Eye (tissue), 1 donor: ENCODE measurements around the gene CHMP4A.

Experiments used
- DNase-seq: peaks from one replicate; pipeline ENCODE4 v3.0.0-alpha.2; 2015

CHMP4A gene, protein sequence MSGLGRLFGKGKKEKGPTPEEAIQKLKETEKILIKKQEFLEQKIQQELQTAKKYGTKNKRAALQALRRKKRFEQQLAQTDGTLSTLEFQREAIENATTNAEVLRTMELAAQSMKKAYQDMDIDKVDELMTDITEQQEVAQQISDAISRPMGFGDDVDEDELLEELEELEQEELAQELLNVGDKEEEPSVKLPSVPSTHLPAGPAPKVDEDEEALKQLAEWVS

DNA sequence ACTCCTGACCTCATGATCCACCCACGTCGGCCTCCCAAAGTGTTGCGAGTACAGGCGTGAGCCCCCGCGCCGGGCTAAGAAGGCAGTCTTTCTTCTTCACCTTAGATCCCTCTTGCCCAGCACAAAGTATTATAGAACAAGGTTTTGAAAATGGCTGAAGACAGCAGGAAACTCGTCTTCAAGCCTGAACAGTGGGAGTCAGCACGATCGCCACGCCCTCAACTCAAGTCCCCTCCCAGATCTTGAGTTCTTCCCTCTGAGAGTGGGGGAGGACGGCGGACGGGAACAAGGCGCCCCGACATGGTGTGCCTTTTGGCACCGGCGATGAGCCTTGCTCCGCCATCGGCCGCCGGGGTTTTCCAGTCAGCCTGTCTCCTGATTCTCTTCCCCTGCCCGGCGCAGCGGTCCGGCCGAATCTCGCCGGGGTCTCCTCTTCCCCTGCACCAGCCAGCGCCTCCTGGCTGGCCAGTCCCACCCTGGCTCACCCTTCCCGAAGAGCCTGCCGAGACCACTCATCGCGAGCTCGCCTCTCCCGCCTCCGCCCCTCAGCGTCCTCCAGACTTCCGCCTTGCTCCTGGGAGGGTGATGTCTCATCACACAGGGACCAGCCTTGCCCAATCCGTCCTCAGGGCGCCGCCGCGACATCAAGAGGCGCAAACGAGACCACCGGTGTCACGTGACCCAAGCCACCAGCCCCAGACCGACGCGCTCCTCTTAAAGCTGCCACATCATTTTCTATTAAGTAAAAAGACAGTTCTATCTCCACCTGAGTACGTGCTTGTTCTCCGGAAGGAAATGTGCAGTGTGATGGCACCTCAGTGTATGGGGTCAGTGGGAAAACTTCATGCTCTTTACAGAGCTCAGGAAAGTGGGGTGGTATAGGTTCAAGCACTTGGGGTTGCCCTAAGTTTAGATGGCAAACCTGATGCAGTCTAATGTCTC lies at the start of gene CHMP4A:
Gene CHMP4A, minus strand, starts transcription at position 565 of the 942 bp plus-strand sequence. Its CDS starts 49 bp downstream, at position 516.
- DNase-seq = peak; percentile 99

DNA sequence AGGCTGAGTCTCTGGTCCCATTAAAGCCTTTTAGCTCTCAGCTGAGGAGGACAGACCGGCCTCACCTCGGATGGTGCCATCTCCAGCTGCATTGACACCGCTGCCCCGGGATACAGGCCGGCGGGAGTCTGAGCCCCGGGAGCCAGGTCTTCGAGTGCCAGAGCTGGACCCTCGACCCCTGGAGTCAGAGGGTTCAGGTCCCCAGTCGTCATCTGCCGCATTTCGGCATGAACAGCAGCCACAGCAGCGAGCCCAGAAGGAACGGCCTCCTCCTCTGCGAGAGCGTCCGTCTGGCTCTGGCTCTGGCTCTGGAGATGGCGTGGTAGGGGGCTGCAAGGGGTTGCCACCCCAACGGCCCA lies 48.7 kb upstream of the CHMP4A start:
- DNase-seq = no peak

DNA sequence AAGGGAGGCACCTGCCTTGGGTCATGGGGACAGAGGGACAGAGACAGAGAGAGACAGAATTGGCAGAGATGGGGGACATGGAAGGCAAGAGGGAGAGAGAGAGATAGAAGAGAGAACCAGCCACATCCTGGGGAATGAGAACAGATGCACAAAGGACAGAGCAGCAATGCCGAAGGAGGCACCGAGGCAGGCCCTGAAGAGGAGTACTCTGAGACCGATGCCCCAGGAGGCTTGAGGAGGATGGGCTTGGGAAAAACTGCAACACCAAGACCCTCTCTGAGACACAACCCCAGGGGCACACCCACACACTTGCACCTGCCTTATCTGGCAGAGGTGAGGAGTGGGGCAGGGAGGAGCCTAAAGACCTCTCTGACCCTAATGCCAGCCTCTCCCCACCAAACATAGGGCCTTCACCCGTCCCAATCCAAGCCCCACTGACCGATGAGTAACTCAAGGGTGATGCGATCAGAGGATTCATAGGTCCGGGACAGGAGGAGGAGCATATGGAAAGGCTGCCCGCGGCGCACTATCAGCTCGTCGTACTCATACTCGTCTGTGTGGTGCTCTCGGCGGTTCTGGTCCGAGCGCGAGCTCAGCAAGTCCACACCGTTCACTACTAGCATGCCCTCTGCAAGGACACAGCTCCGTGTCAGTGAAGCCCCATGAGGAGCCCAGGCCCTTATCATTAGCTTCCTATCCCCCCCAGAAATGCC lies 48.1 kb upstream of the CHMP4A start:
- no peak for DNase-seq

DNA sequence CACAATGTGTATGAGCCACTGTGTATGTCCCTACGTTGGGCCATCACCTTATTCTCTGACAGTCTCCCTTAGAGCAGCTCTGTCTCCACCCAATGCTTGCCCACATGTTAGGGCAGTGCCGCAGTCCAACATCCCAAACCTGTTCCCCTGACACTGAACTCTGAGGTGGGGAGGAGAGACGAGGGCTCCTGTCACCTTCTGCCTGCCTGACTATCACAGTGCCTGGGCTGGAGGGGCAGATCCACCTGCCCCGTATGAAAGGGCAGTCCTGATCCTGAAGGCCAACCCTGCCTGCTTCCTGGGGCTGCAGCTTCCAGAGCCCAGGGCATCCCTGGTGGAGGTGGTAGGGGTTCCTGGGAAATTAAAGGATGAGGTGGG lies 47.5 kb upstream of the CHMP4A start:
- no peak for DNase-seq

DNA sequence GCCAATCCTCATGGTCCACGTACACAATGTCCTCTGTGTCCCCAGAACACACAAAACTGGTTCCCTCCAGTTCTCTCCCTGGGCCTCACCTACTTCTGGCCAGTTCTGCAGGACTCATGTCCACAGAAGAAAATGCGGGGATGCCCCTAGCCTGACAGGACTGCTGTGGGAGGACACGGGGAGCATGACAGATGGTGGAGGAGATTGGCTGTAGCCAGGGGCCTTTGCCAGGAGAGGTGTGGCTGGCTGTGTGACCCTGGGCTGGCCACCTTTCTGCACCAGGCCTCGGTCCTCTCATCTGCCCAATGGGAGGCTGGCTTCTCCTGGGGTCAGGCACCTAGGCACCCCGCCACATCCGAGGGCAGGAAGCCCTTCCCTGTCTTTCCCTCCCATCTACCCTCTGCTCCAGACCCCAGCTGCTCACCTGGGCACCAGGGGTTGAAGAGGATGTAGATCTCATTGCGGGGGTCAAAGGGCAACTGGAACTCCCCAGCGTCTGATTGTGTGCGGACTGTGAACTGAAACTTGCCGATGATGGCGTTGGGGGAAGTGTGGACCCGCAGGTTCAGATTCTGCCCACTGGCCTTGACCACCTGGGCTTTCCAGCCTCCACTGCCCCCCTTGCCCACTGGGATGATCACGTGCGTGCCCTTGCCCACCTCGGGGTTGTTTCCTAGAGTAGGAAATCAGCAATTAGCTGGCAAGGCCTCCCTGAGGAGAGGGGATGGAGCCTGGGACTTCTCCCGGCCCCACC lies 46.9 kb upstream of the CHMP4A start:
- no peak for DNase-seq

DNA sequence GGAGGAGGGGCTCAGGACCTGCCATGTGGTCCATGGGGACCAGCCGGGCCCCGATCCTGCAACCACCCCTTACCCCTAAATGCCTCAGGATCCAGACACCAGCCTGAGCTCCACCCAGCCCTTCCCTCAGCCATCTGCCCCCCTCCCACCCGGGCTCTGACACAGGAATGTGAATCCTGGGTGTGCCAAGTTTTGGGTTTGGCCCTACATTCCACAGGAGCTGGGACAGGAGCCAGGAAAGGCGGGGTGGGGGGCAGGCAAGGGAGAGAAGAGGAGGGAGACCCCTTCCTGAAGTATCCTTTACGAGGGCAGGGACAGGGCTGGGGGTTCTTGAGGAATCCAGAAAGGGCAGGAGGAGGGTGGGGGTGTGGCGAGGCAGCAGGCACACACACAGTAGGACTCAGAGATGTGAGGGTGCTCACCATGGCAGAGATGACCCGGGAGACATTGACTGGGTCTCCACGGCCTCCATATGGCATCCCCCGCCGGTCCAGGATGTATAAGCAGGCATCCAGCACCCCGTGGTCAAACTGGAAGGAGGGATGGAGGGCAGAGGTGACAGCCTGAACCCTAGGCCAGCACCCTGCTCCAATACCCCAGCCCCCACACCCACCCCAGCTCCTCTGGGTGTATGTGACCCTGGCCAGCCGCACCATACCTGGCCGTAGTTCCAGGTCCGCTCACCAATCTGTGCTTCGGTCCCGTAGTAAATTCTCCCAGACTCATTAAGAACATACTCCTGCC lies 46.2 kb upstream of the CHMP4A start:
- peak; percentile 72 for DNase-seq

DNA sequence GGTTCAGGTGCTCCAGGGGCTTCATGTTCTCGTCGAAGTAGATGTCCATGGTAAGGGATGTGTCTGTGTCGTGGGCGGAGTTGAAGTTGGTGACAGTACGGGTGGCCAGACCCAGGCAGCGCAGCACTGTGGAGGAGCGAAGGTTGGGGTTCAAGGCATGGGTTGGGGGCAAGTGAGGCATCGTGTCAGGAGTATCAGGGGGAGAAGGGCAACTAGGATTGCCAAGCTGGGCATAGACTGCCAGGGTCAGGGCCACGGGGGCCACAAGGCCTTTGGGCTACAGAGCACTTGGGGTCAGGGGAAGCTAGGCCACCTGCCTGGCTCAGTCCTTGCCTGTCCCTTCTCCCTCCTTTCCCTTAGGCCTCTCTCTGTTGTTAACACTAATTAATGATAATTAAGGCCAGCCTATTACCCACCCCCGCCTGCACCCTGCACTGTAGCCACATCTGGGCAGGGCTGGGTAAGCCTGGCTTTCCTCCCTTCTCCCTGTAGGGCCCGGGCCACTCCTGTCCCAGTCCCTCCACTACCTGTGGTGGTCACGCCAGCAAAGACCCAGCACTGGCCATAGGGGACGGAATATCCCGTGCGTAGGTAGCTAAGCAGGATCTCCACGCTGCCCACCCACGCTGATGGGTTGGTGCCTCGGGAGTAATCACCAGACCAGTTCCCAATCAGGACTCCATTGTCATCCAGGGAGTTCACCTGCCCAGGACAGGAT lies 45.4 kb upstream of the CHMP4A start:
- no peak for DNase-seq

DNA sequence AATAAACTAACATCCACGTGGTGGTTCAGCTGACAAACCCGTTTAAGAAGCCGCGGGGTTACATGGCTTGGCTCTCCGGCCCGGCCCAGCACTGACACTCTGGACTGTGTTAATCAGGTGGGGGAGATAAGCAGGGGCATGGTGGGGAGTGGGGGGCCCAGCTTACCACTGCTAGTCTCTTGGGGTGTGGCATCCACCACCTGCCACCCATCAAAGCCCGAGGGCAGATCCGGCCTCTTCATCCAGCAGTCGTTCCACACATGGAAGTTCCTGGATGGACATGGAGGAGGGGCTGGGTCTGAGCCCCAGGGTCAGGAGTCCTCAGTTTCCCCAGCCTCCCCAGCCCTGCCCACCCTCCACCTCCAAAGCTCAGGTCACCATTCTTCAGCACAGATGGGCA lies 44.8 kb upstream of the CHMP4A start:
- no peak for DNase-seq

DNA sequence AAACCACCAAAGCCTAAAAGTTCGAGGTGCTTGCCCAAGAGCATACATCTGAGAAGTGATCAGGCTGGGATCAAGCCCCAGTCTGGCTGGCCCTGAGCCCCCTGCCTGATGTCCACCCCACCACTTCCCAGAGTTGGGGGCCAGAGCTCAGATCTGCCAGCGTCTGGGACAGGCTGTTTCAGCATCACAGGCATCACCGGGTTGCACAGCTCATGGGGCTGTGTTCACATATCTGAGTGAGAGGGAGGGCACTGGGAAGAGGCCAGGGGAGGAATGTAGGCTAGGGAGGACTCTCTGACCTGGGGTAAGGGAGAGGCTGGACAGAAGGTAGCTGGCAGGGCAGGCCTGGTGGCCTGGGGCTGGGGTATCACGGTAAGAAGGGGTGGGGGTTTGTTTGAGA lies 43.7 kb upstream of the CHMP4A start:
- DNase-seq = no peak

DNA sequence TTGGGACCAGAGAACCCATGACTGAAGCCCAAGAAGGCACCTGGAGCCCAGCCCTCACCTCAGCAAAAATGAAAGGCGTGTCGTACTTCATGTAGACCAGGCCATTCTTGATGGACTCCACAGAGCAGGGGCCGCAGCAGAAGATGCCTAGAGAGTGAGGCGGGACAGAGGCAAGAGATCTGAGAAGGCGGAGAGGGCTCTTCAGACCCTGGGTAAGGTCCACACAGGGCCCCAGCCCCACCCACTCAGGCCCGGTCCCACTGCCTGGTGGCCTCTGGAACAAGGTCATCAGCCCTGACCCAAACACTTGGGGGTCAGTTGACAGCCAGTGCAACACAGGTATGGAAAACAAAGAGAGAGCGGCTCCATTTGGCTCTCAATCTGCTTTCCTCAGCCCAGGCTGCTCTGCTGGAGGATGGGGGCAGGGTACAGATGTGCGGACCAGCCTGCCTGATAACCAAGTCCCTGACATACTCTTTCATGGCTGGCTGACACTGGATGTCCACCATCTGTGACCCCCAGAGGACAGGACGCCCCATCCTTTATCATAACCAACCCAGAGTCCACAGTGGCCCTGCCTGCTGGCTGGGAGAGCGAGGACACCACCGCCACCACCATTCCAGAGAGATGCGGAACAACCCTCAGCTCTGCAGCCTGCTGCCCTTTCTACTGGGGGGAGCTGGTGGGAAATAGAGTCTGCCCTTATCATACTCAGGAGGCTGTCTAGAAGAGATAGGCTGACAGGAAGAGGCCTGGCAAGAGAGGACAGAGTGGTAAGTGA lies 42.8 kb upstream of the CHMP4A start:
- no peak for DNase-seq

DNA sequence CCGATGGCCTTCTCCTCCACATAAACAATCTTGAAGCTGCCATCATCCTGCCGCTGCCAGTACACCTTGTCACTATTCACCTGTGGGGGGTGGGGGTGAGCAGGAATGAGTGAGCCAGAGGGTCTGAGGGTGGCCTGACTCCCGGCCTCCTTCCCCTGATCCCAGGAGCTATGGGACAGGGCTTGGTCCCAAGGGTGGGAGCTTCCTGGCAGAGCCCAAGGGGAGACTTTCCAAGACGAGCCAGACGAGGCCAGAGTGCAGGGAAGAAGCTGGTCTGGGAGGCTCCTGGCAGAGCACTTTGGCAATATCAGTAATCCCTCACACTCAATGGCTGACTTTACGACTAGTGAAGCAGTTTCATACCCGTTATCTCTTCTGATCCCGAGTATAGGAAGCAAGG lies 42.1 kb upstream of the CHMP4A start:
- DNase-seq = no peak

DNA sequence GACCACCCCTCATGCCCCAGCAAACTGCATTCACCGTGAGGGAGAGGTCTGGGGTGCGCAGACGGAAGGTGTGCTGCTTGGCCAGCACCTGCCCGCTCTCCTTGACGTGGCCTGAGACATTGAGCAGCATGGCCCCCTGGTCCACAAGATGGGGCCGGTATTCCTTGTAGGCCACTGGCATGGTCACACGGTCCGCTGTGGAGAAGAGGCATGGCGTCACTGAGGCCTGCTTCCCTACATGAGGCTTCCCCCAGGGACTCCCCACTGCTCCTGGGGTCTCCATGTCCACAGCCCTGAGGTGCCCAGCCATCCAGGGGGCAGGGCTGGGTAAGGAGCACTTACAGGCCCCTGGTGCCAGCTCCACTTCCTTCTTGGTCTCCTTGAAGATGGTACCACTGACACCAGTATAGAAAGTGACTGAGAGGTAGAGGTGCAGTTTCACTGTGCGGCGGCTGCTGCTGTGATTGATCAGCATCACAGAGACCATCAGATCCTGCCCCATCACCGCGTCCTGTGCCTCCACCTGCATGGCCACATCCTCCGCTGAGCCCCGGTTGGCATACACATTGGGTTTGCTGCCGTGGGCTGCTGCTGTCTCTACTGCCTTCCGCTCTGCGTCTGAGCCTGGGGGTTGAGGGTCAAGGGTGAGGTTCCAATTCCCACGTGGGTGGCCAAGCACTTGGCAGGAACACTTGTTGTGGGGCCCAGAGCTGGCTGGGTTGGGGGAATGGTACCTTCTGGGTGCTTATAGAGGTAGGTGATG lies 41.5 kb upstream of the CHMP4A start:
- DNase-seq = no peak

DNA sequence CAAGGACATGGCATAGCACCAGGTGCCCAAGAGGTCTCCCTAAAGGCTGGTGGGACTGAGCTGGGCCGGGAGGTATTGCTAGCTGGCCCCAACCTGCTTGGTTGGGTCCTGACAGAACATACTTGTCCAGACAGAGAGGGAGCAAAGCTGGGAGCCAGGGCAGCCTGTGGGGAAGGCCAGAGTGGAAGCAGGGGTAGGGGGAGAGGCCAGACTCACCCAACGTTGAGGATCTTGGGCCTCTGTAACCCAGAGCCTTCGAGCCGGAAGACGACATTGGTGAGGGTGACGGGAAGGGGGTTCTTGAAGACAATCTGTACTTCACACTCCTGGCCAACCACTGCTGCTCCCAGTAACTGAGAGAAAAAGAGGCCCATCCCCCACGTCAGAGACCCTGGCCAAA lies 40.6 kb upstream of the CHMP4A start:
- no peak for DNase-seq

DNA sequence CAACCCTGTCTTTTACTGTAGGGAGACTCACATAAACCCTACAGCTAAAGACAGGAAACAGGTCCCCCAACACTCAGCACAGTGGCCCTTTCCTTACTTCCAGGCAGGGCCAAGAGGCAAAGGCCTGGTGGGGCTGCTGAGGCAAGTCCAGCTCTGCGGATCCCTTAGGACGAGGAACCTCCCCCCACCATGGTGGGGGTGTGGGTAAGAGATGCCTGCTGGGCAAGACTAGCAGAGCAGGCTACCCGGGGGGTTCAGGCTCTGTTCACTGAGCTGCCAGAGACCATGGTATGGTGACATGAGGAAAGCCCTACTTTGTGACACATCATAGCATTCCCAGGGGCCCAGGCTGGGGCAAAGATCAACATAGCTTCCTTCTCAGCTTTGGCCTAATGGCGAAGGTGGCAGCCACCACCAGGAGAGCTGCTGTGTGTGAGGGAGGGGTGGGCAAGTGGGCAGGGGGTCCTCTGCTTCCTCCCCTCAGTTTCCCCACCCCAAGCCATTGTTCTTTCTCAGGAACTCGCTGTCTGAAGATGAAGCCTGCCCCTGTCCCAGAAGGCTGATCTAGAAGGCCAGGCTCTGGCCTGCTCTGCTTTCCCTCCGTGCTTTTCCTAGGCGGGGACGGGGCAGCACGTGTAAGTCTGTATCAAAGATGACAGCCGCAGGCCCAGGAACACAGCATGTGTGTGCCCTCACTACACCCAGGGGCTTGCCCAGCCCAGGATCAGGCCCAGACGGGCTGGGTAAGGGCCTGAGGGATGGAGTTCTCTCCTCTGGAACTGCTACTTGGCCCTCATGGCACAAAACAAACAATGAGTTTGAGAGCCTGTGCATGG lies 39.2 kb upstream of the CHMP4A start:
- no peak for DNase-seq

DNA sequence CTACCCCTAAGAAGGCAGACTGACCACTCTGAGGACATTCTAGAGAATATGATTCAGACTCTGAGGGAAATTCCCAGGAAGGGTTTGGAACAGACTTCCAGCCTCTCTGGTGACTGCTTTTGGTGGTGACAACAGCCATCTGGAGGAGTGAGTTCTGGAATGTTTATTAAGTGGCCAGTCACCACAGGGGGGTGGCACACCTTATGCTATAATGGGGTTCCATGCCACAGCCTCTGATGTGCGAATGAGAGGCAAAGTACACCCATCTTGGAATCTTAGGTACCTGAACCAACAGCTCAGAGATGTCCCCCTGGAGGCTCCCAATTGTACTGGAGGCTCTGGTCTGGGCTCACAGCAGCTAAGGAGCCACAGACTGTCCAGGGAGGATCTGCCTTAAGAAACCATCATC lies 38.6 kb upstream of the CHMP4A start:
- no peak for DNase-seq

DNA sequence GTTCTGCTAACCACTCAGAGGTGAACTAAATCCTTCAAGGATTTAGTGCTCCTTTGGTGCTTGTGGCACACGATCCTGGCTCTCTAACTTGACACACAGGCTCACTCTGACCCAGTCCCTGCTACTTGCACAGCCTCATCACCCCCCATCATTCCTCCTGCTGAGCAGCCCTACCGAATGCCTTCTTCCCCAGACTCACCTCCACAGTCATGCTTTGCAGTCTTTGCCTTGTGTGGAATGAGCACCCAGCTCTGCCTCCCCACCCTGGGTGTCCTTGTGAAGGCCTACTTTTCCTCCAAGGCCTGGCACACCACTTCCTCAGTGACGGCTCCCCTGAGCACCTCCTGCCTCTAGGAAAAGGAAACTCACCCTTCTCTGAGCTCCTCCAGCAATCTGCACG lies 37.1 kb upstream of the CHMP4A start:
- no peak for DNase-seq

DNA sequence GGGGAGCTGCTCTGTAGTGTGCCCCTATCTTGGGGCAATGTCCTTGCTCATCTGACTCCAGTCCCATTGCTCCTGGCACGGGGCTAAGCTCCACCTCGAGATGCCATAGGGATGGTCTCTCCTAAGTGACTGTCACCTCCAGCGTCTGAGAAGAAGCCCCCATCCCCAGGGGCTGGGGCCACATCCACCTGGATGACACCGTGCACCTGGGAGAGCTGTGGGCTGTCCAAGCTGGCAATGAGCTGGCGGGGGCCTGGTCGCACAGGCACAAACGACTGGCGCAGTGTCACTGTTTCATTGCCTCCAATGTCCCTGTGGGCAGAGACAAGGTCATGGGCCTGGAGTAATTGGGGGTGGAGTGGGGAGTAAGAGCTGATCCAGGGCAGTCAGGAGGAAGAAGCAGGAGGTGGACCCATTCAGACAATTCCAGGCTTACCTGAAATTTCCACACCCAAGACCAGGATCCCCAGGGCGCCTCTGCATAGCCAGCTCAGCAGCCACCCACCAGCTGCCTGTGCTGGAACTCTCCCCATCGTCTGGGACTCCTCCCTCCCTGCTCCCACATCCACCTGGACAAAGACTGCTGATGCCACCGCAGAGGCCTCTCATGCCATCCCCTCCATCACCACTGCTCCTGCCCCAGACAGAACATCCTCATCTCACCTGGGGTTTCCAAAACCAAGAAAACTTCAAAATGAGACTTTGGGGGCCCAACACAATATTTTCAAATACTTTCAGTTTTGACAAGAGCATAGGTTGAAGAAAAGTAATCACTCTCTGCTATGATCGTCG lies 36.1 kb upstream of the CHMP4A start:
- DNase-seq = no peak

DNA sequence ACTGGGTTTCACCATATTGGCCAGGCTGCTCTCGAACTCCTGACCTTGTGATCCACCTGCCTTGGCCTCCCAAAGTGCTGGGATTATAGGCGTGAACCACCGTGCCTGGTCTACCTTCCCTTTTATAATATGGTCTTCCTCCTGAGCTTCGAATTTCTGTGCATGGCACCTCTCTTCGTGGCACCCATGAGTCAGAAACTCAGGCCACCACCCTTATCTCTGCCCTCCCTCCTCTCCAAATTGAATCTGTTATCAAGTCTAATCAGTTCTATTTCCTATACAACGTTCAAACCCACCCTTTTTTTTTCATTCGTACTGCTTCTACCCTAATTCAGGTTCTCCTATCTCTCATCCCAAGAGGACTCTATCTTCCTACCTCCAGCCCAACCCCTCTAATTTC lies 34.1 kb upstream of the CHMP4A start:
- DNase-seq = no peak
